GM23338 (cell line): ENCODE results near the gene SPNS3. TPM values are rescaled to one million over a fixed set of nuclear protein-coding genes. Genes with fewer than 3 reads are reported as not detected.
A peak's percentile ranks its signal among the peaks of the same experiment; 100 is the strongest.

Experiments used
- ATAC-seq: fragments of 200-7000 bp; cut with Tn5 transposase; 3 replicates; pipeline ENCODE4 v1.9.1; 2020
- DNase-seq: peaks from one replicate; pipeline ENCODE4 v3.0.0-alpha.2; 2015; ENCODE audit warnings: low spot score
- H2AFZ ChIP-seq: fragments of 200-600 bp; sonication (generic); 2 replicates; pipeline ENCODE4 v1.8.0; 2016; ENCODE audit warnings: antibody characterized with exemption, mild to moderate bottlenecking, moderate library complexity
- H3F3A ChIP-seq: fragments of 200-600 bp; sonication (generic); replicated peaks from 2 replicates; pipeline ENCODE4 v1.8.0; 2017; ENCODE audit warnings: antibody characterized with exemption, mixed run types, low read depth
- H3K27ac ChIP-seq: fragments of 200-600 bp; sonication (generic); 2 replicates; pipeline ENCODE4 v1.6.1; 2016; ENCODE audit warnings: low read depth
- H3K27me3 ChIP-seq: fragments of 200-600 bp; sonication (generic); 2 replicates; pipeline ENCODE4 v1.8.0; 2016; ENCODE audit warnings: mild to moderate bottlenecking, mixed run types, moderate library complexity; ENCODE audit not compliant: insufficient read depth
- H3K36me3 ChIP-seq: fragments of 200-600 bp; sonication (generic); 2 replicates; pipeline ENCODE4 v1.8.0; 2016; ENCODE audit warnings: mild to moderate bottlenecking; ENCODE audit not compliant: insufficient read depth
- H3K4me1 ChIP-seq: fragments of 200-600 bp; sonication (generic); 2 replicates; pipeline ENCODE4 v1.8.0; 2016; ENCODE audit warnings: mild to moderate bottlenecking, moderate library complexity; ENCODE audit not compliant: insufficient read depth
- H3K4me2 ChIP-seq: fragments of 200-600 bp; sonication (generic); 2 replicates; pipeline ENCODE4 v1.7.1; 2017; ENCODE audit warnings: mixed run types
- H3K4me3 ChIP-seq: fragments of 200-600 bp; sonication (generic); 2 replicates; pipeline ENCODE4 v1.6.1; 2016; ENCODE audit warnings: mixed run types
- H3K79me2 ChIP-seq: fragments of 200-600 bp; sonication (generic); replicated peaks from 2 replicates; pipeline ENCODE4 v1.8.0; 2017; ENCODE audit warnings: mild to moderate bottlenecking; ENCODE audit not compliant: insufficient read depth
- H3K9me2 ChIP-seq: fragments of 200-600 bp; sonication (generic); 2 replicates; pipeline ENCODE4 v1.8.0; 2017; ENCODE audit not compliant: insufficient read depth
- H4K20me1 ChIP-seq: fragments of 200-600 bp; sonication (generic); replicated peaks from 2 replicates; pipeline ENCODE4 v1.8.0; 2017; ENCODE audit warnings: mild to moderate bottlenecking; ENCODE audit not compliant: insufficient read depth
- H3K27ac Mint-ChIP-seq: 2 replicates; pipeline ENCODE4 v1.8.0; 2020; ENCODE audit warnings: inconsistent platforms, mild to moderate bottlenecking, moderate library complexity, mixed read lengths
- H3K27me3 Mint-ChIP-seq: 3 replicates; pipeline ENCODE4 v1.8.0; 2022; ENCODE audit warnings: low read depth, mild to moderate bottlenecking, moderate library complexity, mixed read lengths, inconsistent platforms; ENCODE audit not compliant: insufficient read depth, poor library complexity
- H3K36me3 Mint-ChIP-seq: 3 replicates; pipeline ENCODE4 v1.8.0; 2021; ENCODE audit warnings: low read depth, mild to moderate bottlenecking, inconsistent platforms, moderate library complexity, mixed read lengths
- H3K4me1 Mint-ChIP-seq: 3 replicates; pipeline ENCODE4 v1.8.0; 2020; ENCODE audit warnings: mild to moderate bottlenecking, inconsistent platforms, mixed read lengths
- H3K4me3 Mint-ChIP-seq: 3 replicates; pipeline ENCODE4 v1.8.0; 2021; ENCODE audit warnings: moderate library complexity, mild to moderate bottlenecking, inconsistent platforms, mixed read lengths
- H3K9me3 Mint-ChIP-seq: 3 replicates; pipeline ENCODE4 v1.8.0; 2020; ENCODE audit warnings: moderate library complexity, mild to moderate bottlenecking, inconsistent platforms, mixed read lengths
- EZH2 ChIP-seq: fragments of 200-600 bp; sonication (generic); IDR thresholded peaks from one replicate; pipeline ENCODE4 v1.8.0; 2017; ENCODE audit warnings: antibody characterized with exemption, mild to moderate bottlenecking, low read depth; ENCODE audit not compliant: unreplicated experiment
- JUNB ChIP-seq: IDR thresholded peaks from one replicate; pipeline ENCODE4 v1.6.1; 2016; ENCODE audit warnings: antibody characterized with exemption; ENCODE audit not compliant: unreplicated experiment
- NANOG ChIP-seq: IDR thresholded peaks from 2 replicates; pipeline ENCODE4 v1.6.1; 2016; ENCODE audit warnings: antibody characterized with exemption, borderline replicate concordance
- POLR2AphosphoS5 ChIP-seq: IDR thresholded peaks from 2 replicates; pipeline ENCODE4 v1.6.1; 2016; ENCODE audit warnings: antibody characterized with exemption, low read depth
- ZNF331 ChIP-seq: fragments of 250-450 bp; sonication (Bioruptor Pico); IDR thresholded peaks from 2 replicates; pipeline ENCODE4 v1.5.0; 2020; ENCODE audit warnings: low read depth, mild to moderate bottlenecking, moderate library complexity
- ZNF462 ChIP-seq: fragments of 250-450 bp; sonication (Bioruptor Pico); IDR thresholded peaks from 2 replicates; pipeline ENCODE4 v1.5.0; 2020; ENCODE audit warnings: mild to moderate bottlenecking, moderate library complexity
- polyA plus RNA-seq: library from polyadenylated mRNA; unstranded; fragments of >200 nt; fragmentation: Nextera tagmentation; extraction: Ambion mirVana; gene quantifications from 2 replicates; pipeline ENCODE4 v1.2.1, GENCODE V29; 2016
- total RNA-seq: library from RNA; depleted of rRNA; stranded (reverse); fragments of >200 nt; shearing (Covaris generic); gene quantifications from 2 replicates; pipeline ENCODE4 v1.2.3, GENCODE V29; 2014

Gene SPNS3
- total and polyA plus RNA-seq, 2 experiments from 2014 or later: not detected

GRCh38 chr17:4507361-4508111 is 73.8 kb downstream of the SPNS3 start (continued):
- no peak for TF ChIP-seq ZNF462 (CRISPR knock-in tag)

- no peak overlapping the region for H3K4me2 ChIP-seq
- no peaks in the 10 kb centered on the region; the same call in 2 of the 3 replicates for H3K4me1 Mint-ChIP-seq
- DNase-seq (no peak), ATAC-seq (peak; percentile 21; the same call in 1 of the 3 replicates)
- H3K27ac Mint-ChIP-seq: no peak overlapping the region
- no peak overlapping the region for H2AFZ ChIP-seq
- no peaks in the 10 kb centered on the region for H3K36me3 Mint-ChIP-seq
- H3K79me2 ChIP-seq: no peaks in the 10 kb centered on the region
- no peaks in the 10 kb centered on the region for H3K36me3 ChIP-seq
- no peak overlapping the region for H3K4me3 ChIP-seq
- H3K4me3 Mint-ChIP-seq: no peak overlapping the region
- no peaks in the 10 kb centered on the region for H3K4me1 ChIP-seq
- H3K27me3 ChIP-seq: no peaks in the 10 kb centered on the region
- H3K27ac ChIP-seq: no peak overlapping the region
- H3K9me2 ChIP-seq: no peaks in the 10 kb centered on the region
- no peaks in the 10 kb centered on the region; the same call in 2 of the 3 replicates for H3K9me3 Mint-ChIP-seq
- peaks cover 26% of the 10 kb centered on the region for H3K27me3 Mint-ChIP-seq
- no peaks in the 10 kb centered on the region for H3F3A ChIP-seq
- H4K20me1 ChIP-seq: no peaks in the 10 kb centered on the region
- TF ChIP-seq ZNF331 (CRISPR knock-in tag) (no peak), EZH2 (no peak), ZNF462 (CRISPR knock-in tag) (no peak), JUNB (no peak), POLR2AphosphoS5 (no peak), NANOG (no peak)
Measured at GRCh38 chr17:4508207-4508606, 74.5 kb downstream of the SPNS3 start.
